GM21360 (cell line): ENCODE data around the gene CHCT1.
"Not testable (repeated sequence)": the region's sequence is repeated elsewhere in the genome, so short reads cannot be mapped to it uniquely, and the experiment has no call there.

ENCODE experiments used
- ATAC-seq: cut with Tn5 transposase; IDR thresholded peaks from one replicate; pipeline ENCODE4 v1.9.1; 2021; ENCODE audit warnings: mild to moderate bottlenecking, moderate library complexity; ENCODE audit not compliant: unreplicated experiment

CHCT1 gene

GRCh38 chr17:60422162-60422665, at the start of gene CHCT1:
CHCT1 (plus strand) TSS chr17:60422489; CDS start chr17:60422593, 104 bp downstream.
- no peak for ATAC-seq

- no peak for ATAC-seq
Observed at GRCh38 chr17:60372790-60373483, 49.4 kb upstream of the CHCT1 start.

- not testable (repeated sequence) for ATAC-seq
Observed at GRCh38 chr17:60378187-60378586, 44.1 kb upstream of the CHCT1 start.

- not testable (repeated sequence) for ATAC-seq
Observed at GRCh38 chr17:60379461-60379860, 42.8 kb upstream of the CHCT1 start.

GRCh38 chr17:60381958-60382357, 40.3 kb upstream of the CHCT1 start:
- ATAC-seq = no peak

- no peak for ATAC-seq
Observed at GRCh38 chr17:60383379-60383778, 38.9 kb upstream of the CHCT1 start.

GRCh38 chr17:60384921-60385320, 37.4 kb upstream of the CHCT1 start:
- ATAC-seq = not testable (repeated sequence)

- no peak for ATAC-seq
Observed at GRCh38 chr17:60386147-60387058, 35.9 kb upstream of the CHCT1 start.

GRCh38 chr17:60387666-60388065, 34.6 kb upstream of the CHCT1 start:
- no peak for ATAC-seq

- no peak for ATAC-seq
Observed at GRCh38 chr17:60388742-60389141, 33.5 kb upstream of the CHCT1 start.

GRCh38 chr17:60390186-60390585, 32.1 kb upstream of the CHCT1 start:
- no peak for ATAC-seq

GRCh38 chr17:60390925-60391470, 31.3 kb upstream of the CHCT1 start:
- no peak for ATAC-seq

- peak; percentile 19 for ATAC-seq
Observed at GRCh38 chr17:60391471-60392041, 30.7 kb upstream of the CHCT1 start.

- peak; percentile 80 for ATAC-seq
Observed at GRCh38 chr17:60392042-60392844, 30.0 kb upstream of the CHCT1 start, which contains the start of gene USP32. USP32 (minus strand) TSS chr17:60392133; CDS start chr17:60391939, 194 bp downstream.

GRCh38 chr17:60392845-60393702, 29.2 kb upstream of the CHCT1 start:
- ATAC-seq = no peak

GRCh38 chr17:60393840-60394723, 28.2 kb upstream of the CHCT1 start:
- no peak for ATAC-seq

GRCh38 chr17:60395508-60396065, 26.7 kb upstream of the CHCT1 start:
- no peak for ATAC-seq

GRCh38 chr17:60396412-60396811, 25.9 kb upstream of the CHCT1 start:
- ATAC-seq = no peak
